22Rv1 (cell line): ENCODE data around the gene YBX1.
A peak's percentile ranks its signal among the peaks of the same experiment; 100 is the strongest.

Source experiments
- H3K27ac ChIP-seq: fragments of 450-650 bp; 2 replicates; pipeline ENCODE4 v1.5.1; 2017
- ZFX ChIP-seq: fragments of 450-650 bp; IDR thresholded peaks from 2 replicates; pipeline ENCODE4 v1.6.1; 2017; ENCODE audit warnings: antibody characterized with exemption, borderline replicate concordance
- TF ChIP-seq, protein P1 (sequence below): fragments of 450-650 bp; IDR thresholded peaks from 2 replicates; pipeline ENCODE4 v1.5.1; 2017; ENCODE audit warnings: mild to moderate bottlenecking

The YBX1 gene

DNA sequence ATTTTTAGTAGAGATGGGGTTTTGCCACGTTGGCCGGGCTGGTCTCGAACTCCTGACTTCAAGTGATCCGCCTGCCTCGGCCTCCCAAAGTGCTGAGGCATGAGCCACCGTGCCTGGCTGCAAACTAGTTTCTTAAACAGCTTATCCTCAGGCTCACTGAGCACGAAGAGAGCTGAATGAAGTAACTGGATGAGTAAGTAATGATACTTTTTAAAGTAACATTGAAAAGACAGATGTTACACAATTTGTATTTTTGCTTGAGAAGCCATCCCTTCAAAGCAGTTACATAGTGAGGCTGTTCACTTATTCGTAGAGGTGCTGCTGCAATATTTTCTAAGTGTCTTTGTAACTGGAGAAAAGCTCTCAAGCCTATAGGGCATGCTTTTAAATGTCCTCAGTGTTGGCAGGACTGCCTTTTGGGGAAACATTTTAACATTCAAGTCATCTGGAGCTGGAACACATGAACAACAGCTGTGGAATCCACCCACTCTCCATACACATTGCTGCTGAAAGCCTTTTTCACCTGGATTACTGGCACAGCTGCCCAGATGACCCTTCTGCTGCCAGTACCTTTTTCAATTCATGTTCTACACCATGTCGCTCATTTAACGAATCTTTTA lies 2.7 kb upstream of the YBX1 start:
- H3K27ac ChIP-seq: no peak overlapping the region
- TF ChIP-seq, protein P1, sequence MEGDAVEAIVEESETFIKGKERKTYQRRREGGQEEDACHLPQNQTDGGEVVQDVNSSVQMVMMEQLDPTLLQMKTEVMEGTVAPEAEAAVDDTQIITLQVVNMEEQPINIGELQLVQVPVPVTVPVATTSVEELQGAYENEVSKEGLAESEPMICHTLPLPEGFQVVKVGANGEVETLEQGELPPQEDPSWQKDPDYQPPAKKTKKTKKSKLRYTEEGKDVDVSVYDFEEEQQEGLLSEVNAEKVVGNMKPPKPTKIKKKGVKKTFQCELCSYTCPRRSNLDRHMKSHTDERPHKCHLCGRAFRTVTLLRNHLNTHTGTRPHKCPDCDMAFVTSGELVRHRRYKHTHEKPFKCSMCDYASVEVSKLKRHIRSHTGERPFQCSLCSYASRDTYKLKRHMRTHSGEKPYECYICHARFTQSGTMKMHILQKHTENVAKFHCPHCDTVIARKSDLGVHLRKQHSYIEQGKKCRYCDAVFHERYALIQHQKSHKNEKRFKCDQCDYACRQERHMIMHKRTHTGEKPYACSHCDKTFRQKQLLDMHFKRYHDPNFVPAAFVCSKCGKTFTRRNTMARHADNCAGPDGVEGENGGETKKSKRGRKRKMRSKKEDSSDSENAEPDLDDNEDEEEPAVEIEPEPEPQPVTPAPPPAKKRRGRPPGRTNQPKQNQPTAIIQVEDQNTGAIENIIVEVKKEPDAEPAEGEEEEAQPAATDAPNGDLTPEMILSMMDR: no peak
- TF ChIP-seq ZFX: no peak

DNA sequence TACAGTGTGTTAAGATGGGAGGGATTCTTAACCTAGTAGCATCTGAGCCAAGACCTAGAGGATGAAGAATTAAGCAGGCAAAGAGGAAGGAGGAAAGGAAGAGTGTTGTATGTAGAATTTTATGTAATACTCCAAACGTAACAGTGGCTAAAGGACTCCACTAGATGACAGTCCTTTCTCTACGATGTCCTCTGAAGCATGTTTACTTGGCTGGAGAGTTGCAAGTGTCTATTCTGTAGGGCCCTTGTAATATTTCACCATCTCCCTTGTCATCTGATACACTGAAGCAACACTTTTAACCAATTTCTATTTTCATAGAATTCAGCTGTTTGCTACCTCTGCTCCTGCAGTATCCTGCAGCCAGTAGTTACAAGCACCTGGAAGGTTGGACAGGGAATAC lies 2.2 kb upstream of the YBX1 start:
- TF ChIP-seq, protein P1: no peak
- no peak for TF ChIP-seq ZFX
- no peak overlapping the region for H3K27ac ChIP-seq

DNA sequence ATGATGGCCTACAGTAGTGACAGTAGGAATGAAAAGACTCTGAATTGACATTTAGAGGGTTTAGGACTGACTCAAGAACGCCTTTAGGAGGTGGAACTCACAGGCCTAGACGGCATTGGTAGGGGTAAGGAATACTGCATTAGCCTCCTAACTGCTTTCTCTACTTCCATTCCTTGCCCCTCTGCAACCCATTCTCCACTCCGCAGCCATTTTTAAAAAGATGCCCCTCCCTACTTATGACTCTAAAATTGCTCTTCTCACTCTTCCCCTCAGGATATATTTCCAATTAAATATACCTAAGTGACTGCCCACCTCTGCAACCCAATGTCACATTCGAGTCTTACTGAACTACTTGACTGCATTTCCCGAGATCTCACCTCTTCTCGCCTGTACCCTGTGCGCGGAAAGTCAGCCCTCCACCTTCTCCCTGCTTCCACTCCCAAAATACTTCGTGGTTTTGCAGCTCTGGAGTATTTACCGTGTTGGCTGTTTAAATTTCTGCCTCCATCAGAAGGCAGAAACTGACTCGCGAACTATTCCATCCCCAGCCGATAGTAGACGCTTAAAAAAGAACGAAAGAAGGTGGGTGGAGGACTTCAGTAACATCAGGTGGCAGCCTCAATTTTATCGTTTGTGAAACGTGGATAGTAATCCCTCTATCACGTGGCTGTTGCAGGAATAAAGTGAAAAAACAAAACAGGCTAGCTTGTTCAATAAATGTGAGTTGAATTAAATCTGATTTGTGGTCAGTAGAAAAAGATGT lies 1.1 kb upstream of the YBX1 start:
- TF ChIP-seq, protein P1: no peak
- no peak for TF ChIP-seq ZFX
- H3K27ac ChIP-seq: peak overlapping the region; percentile 85

DNA sequence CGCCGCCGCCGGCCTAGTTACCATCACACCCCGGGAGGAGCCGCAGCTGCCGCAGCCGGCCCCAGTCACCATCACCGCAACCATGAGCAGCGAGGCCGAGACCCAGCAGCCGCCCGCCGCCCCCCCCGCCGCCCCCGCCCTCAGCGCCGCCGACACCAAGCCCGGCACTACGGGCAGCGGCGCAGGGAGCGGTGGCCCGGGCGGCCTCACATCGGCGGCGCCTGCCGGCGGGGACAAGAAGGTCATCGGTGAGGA lies 193 bp downstream of the YBX1 start:
- peak overlapping the region; percentile 85 for H3K27ac ChIP-seq

DNA sequence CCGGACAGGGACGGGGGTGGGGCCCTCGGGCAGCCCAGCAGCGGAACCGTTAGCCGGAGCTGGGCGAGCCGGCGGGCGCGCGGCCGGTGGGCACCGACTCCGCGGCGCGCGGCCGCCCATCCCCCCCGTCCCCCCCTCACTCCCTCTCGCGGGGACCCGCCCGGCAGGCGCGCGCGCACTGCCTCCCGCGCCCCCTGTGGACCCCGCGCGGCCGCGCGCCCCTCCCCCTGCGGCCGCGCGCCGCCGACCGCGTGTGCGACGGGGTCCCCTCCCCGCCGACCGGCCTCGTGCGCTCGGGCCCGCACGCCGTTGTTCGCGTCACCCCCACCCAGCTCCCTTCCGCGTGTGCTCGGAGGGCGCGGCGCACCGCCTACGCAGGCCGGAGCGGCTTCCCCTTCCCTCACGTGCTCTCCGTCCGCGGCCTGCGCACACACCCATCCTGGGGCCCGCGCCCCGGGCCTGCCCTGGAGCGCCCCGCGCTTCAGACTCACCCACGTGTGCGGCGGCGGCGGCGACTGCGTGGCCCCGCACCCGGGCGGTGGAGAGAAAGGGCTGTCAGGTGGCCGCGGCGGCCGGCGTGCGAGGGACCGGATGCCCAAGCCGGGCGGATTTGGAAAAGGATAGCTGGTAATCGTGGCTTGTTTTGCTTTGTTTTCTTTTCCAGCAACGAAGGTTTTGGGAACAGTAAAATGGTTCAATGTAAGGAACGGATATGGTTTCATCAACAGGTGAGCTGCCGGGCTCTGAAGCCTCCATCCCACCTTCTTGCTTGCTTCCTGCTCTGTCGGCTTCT lies 717 bp downstream of the YBX1 start:
- peak overlapping the region; percentile 85 for H3K27ac ChIP-seq
- TF ChIP-seq, protein P1: no peak
- no peak for TF ChIP-seq ZFX

DNA sequence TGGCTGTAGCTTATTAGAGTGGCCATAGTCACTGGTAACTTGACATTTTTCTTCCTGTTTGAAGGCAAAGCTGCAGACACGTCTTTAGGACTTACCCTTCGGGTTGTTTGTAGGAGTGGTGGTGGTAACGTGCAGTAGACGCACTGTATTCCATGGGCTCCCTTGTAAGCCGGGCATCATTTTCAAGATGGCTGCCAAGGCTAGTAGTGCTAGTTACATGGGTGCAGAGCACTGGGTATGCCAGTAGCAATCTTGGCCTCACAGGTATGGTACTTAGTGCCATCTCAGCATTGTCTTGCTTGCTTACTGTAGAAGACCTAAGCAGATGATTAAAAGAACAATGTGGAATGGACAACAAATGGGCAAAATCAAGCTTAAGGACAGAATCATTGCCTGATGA lies 1.9 kb downstream of the YBX1 start:
- TF ChIP-seq ZFX: no peak
- TF ChIP-seq, protein P1: no peak
- H3K27ac ChIP-seq: peak overlapping the region; percentile 85; the same call in 1 of the 2 replicates

DNA sequence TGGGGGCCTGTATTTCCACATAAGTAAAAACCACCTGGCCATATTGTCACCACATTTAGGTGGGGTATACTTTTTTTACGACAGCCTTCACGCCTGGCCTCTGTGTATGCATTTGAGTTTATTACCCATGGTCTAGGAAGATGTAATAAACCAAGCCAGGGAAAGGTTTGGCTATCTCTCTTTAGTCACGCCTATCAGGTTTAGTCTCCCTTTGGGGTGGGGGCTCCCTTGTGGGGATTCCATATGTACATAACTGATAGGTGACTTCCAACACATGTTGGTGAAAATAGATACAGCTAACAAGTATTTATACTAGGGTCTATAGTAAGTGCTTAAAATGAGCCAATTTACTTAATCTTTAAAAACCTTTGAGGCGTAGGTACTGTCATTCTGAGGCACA lies 4.2 kb downstream of the YBX1 start:
- no peak overlapping the region for H3K27ac ChIP-seq
- TF ChIP-seq ZFX: no peak
- TF ChIP-seq, protein P1: no peak
